SKM-1 (cell line): ENCODE measurements around the gene RBCK1.
"Not testable (repeated sequence)": the region's sequence is repeated elsewhere in the genome, so short reads cannot be mapped to it uniquely, and the experiment has no call there.

ENCODE experiments used
- DNase-seq: peaks from one replicate; lab custom pipeline; 2025; ENCODE audit not compliant: unreplicated experiment; lab: John Stamatoyannopoulos, UW

The RBCK1 gene

DNA sequence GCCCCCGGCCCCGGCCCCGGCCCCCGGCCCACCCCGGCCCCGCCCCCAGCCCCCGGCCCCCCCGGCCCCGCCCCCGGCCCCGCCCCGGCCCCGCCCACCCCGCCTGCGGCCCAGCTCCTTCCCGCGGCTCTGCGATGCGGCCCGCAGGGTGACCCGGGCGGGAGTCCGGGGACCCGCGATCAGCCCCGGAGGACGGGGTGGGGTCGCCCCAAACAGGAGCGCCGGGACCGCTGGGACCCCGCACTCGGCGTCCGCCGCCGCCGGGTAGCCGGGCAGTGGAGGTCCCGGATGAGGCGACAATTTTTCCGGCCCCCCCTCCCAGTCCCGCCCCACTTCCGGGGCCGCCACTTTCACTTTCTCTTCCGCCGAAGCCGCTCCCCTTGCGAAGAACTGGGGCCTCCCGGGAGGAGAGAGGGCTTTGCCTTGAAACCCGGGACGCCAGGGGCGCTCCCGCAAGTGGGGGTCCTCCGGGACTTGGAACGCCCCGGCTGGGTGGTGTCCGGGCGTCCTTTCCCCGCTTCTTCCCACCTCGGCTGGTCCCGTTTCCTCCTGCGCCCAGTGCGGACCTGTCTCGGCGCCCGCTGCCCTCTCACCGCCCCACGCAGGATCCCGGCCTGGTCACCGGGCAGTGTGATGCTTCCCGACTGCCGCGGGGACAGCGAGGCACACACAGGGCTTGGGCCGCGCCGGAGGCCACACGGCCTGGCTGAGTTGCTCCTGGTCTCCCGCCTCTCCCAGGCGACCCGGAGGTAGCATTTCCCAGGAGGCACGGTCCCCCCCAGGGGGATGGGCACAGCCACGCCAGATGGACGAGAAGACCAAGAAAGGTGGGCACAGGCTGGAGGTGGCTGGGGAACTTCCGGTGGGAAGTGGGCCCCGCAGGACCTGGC is at the start of gene RBCK1:
TSS of gene RBCK1 (plus strand) at position 347 of the 890 bp plus-strand sequence. CDS start at position 806, 459 bp downstream.
- peak; percentile 24 for DNase-seq

GRCh38 chr20:358891-359555 is 49.1 kb upstream of the RBCK1 start:
- no peak for DNase-seq

GRCh38 chr20:361561-361960 is 46.5 kb upstream of the RBCK1 start:
- no peak for DNase-seq

DNA sequence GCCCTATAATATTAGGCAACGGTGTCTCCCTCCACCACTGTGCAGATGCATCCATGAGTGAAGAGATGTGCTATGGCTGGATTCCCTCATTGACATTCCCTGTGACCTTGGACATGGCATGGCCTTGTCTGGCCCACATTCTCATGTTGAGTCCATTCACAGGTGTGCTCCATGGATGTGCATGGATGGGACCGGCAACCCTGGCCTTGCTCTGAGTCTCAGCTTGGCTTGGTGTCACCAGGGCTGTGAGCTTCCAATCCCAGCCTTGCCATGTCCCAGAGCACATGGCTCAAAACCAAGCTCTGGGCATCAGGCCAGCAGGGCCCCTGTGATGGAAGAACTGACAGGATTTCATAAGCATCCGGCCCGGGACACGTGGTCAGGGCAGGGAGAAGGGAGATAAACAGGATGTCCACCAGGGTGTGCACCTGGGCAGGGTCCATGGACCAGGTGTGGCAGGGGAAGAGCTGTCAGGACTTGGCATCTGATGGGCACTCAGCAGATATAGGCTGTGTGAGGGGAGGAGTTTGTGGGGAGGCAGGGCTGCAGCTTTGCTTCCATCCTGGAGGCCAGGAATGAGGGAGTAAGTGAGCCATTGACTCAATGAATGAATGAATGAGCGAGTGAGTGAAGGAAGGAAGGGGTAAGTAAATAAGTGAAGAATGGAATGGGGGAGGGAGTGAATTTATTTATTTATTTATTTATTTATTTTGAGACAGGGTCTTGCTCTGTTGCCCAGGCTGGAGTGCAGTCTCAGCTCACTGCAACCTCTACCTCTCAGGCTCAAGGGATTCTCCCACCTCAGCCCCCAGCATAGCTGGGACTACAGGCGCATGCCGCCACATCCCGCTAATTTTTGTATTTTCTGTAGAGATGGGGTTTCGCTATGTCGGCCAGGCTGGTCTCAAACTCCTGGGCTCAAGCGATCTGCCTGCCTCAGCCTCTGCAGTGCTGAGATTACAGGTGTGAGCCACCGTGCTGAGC is 45.5 kb upstream of the RBCK1 start:
- no peak for DNase-seq

DNA sequence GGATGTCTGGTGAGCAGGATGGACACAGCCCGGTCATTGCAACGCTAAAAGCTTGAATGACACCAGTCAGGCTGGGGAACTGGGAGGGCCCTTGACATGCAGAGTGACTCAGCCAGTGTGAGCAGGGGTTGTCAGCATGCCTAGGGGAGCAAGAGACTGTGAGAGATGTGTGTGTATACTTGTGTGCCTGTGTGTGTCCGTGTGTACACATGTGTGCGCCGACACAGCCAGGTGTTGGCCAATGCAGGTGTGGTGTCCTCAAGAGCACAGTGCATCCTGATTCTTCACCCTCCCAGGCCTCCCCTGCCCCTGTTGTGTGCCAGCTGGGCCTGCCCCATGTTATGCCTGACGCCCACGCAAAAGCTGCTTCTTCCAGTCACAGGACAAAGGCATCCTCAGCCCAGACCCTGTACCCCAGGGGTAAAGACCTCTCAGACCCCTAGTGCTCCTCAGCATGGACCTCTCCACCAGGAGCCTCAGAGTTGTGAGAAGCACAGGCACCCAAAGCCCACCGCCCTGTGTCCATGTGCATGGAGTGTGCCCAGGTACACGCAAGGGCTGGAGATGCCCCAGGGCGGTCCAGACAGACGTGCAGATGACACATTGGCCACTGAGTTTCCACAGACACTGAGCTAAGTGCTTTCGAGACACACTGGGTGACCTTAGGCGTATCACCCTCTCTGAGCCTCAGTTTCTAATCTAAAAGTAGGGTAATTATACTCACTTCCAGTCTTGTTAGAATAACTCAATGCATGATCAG is 44.6 kb upstream of the RBCK1 start:
- DNase-seq: no peak

DNA sequence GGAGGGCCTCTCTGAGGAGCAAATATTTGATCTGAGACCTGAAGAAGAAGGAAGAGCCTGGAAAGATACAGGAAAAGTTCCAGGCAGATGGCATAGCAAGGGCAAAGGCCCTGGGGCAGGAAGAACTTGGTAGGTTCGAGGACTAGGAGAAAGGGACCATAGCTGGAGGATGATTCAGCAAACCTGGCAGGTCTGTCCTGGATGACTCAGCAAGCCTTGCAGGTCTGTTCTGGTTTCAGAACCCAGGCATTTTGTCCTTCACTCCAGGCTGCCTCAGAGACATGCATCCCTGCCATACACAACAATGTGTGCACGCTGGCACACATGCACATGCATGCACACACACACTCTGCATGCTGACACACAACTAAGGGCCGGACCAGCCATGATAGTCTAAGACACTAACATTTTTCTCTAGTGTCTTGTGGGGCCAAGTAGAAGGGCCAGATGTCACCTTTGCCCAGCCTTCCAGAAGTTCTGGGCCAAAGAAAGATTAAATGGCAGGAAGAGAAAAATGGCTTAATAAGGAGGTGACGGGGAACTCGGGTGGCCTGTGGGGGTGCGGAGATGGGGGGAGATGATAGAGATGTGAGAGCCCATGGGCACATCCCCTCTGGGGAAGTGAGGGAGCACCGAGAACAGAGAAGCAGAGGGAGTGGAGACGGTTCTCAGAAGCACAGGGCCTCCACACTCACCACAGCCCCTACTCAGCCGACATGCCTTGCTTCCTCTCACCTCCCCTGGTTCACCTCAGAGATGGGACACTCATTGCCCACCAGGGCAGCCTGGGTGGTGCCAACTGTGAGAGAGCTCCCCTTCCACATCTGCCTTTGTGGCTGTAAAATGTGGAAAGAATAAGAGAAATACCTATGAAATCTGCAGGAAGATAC is 42.9 kb upstream of the RBCK1 start:
- no peak for DNase-seq

GRCh38 chr20:366041-366718 is 41.9 kb upstream of the RBCK1 start:
- DNase-seq: no peak

DNA sequence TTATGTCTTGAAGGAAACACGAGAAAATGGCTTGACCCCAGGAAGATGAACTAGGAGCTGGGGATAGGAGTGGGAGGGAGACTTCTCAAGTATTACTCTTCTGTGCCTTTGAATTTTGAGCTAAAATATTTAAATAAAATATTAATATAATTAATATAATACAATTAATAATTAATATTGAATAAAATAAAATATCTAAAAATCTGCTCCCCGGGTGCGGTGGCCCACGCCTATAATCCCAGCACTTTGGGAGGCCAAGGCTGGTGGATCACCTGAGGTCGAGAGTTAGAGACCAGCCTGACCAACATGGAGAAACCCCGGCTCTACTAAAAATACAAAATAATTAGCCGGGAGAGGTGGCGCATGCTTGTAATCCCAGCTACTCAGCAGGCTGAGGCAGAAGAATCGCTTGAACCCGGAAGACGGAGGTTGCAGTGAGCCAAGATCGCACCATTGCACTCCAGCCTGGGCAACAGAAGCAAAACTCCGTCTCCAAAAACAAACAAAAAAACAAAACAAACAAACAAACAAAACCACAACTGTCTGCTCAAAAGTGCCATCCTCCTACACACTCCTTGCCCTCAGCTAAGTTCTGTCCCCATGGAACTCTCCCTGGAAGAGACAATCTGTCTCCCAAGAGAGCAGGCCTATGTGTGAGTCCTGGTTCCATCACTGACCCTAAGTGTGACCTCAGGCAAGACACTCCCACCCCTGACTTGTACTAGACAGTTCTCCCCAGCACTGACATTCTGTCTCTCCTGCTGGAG is 41.2 kb upstream of the RBCK1 start:
- no peak for DNase-seq

GRCh38 chr20:367486-367887 is 40.6 kb upstream of the RBCK1 start:
- no peak for DNase-seq

DNA sequence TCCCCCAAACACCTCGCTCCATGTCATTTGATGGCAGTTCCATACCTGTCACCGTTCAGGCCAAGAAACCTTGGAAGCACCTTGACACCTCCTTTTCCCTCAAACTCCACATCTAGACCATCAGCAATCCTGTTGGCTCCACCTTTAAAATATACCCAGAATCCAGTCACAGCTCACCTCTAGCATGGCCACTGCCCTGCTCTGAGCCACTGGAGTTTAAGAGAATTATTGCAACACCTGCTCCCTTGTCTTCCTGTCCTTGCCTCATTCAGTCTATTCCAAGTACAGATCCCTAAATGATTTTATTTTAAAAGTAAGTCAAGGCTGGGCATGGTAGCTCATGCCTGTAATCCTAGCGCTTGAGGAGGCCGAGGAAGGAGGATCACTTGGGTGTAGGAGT is 39.2 kb upstream of the RBCK1 start:
- no peak for DNase-seq

DNA sequence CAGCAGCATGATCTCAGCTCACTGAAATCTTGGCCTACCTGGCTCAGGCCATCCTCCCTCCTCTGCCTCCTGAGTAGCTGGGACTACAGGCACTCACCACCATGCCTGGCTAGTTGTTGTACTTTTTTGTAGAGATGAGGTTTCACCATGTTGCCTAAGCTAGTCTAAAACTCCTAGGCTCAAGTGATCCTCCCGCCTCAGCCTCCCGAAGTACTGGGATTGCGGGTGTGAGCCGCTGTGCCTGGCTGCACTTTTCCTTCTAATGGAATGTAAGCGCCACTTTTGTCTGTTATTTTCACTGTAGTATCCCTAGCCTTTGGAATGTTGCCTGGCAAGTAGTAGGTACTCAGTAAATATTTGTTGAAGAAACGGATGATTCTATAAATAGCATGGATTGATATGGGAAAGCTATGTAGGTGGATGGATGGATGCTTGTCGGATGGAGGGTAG is 37.9 kb upstream of the RBCK1 start:
- no peak for DNase-seq

DNA sequence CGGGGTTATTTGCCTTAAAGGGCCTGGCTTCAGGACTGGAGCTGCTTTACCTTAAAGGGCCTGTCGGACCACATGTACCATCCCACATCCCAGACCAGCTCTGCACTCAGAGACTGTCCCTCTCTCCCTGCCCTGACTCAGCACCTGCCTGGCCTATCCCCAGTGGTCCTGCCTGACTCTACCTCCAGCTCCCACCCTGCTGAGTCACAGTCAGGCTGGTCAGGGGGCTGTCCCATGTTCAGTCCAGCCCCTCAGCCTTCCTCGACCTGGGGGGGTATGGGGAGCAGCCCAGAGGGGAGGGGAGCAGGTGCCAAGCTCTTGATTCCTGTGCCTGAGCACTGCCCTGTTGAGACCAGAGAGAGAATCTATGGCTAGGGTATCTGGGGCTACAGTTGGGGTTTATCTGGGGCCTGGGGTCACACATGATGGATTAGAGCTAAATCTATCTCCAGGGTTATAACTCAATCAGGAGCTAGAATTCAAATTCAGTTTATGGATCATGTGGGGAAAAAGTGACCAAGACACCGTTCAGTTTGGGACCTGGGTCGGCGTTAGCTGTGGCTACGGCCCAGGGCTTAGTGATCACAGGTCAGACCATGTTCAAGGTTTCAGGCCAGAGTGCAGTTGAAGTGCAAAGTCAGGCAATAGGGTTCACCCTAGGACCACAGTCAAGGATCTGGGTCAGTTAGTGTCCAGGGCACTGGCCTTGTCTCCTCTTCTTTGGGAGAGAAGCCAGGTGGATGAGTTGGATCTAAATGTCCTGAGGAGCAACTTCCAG is 36.9 kb upstream of the RBCK1 start:
- DNase-seq: no peak

DNA sequence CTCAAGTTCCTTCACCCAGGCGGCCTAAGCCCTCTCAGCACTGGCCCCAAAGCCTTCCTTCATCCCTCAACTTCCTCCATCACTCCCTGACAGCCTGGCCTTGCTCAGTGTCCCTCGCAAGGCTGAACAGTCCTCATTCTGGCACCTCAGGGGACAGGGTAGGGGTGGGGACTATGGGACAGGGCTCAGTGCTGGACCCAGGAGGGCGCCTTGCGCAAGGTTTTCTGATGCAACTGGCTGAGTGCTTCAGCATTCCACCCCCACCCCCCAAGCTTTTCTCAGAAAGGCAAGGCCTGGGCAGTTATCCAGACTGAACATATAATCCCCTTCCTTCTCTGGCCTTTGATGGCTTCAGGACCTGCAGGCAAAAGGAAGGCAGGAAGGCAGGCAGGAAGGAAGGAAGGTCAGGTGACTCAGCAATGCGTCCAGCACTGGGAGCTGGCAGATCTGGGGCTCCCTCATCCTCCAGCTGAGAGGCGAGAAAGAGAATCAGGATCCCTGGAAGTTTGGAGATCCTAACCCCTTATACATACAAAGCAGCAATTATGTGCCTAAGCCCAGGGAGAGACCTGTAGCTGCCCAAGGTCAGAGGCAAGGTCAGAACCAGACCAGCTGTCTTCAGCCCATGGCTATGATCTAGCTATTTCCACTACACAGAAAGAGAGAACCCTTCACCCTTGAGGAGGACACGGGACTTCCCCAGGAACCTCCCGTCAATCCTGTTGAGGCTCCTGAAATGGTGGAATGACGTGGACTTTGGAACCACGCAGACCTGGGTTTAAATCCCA is 36.1 kb upstream of the RBCK1 start:
- no peak for DNase-seq

GRCh38 chr20:372543-373082 is 35.5 kb upstream of the RBCK1 start:
- not testable (repeated sequence) for DNase-seq

- peak; percentile 43 for DNase-seq
Observed at GRCh38 chr20:373171-373890, 34.8 kb upstream of the RBCK1 start.
